A549 (cell line): ENCODE measurements around the gene TAF11L12. TPM values are rescaled to one million over a fixed set of nuclear protein-coding genes. Genes with fewer than 3 reads are reported as not detected.

Experiments
- ATAC-seq, 2 experiments: fragments of 200-7000 bp in 1 of 2; fragments of >200 bp in 1 of 2; cut with Nextera tagmentation in 1 of 2; cut with Tn5 transposase in 1 of 2; 3 replicates each; pipeline versions ENCODE4 v1.8.0 to v1.9.1; 2018 to 2020; ENCODE audit warnings: mild to moderate bottlenecking in 1 of 2, moderate library complexity in 1 of 2
- CTCF ChIA-PET: fragments of 300-600 bp; sonication (Branson Sonifier 250); formaldehyde crosslinking; extraction: SDS; loops from one replicate; lab custom pipeline; 2021; ENCODE audit warnings: antibody characterized with exemption, inconsistent platforms; lab: Yijun Ruan, JAX
- POLR2A ChIA-PET: fragments of 350-600 bp; formaldehyde crosslinking; extraction: SDS; loops from one replicate; lab custom pipeline; 2021; ENCODE audit warnings: antibody characterized with exemption, inconsistent platforms; lab: Yijun Ruan, JAX
- DNase-seq, 2 experiments: peaks; one replicate each; pipeline versions ENCODE4 v3.0.0 to v3.0.0-alpha.2; 2011 to 2016; ENCODE audit warnings: low read depth in 1 of 2, low spot score in 1 of 2
- FAIRE-seq: peaks from 2 replicates; lab custom pipeline; 2011; peaks lifted over from hg19 to GRCh38; lab: Jason Lieb, UNC
- H3K27ac ChIP-seq, 2 experiments: fragments of >200 bp; sonication (Bioruptor Twin); formaldehyde crosslinking; 3 replicates each; pipeline ENCODE4 v1.5.1; 2016 to 2017
- H3K4me1 ChIP-seq: fragments of >200 bp; sonication (Bioruptor Twin); formaldehyde crosslinking; 3 replicates; pipeline ENCODE4 v1.6.1; 2016
- H3K4me2 ChIP-seq: fragments of >200 bp; sonication (Bioruptor Twin); formaldehyde crosslinking; 3 replicates; pipeline ENCODE4 v1.6.1; 2016
- H3K4me3 ChIP-seq: fragments of >200 bp; sonication (Bioruptor Twin); formaldehyde crosslinking; 3 replicates; pipeline ENCODE4 v1.5.1; 2016
- H3K9me3 ChIP-seq: fragments of >200 bp; sonication (Bioruptor Twin); formaldehyde crosslinking; 3 replicates; pipeline ENCODE4 v1.6.1; 2016
- BCL3 ChIP-seq: fragments of >200 bp; sonication (Bioruptor Twin); formaldehyde crosslinking; IDR thresholded peaks from 3 replicates; pipeline ENCODE4 v1.6.1; 2016
- HMGXB4 ChIP-seq: fragments of 250-450 bp; sonication (Bioruptor Pico); IDR thresholded peaks from 2 replicates; pipeline ENCODE4 v1.5.0; 2021; ENCODE audit warnings: mild to moderate bottlenecking, moderate library complexity, borderline replicate concordance
- NR3C1 ChIP-seq: fragments of >200 bp; sonication (Bioruptor Twin); formaldehyde crosslinking; IDR thresholded peaks from 3 replicates; pipeline ENCODE4 v1.6.1; 2017
- RAD21 ChIP-seq, 2 experiments: fragments of >200 bp in 1 of 2; sonication (Bioruptor Twin) in 1 of 2; formaldehyde crosslinking in 1 of 2; IDR thresholded peaks in 1 of 2; conservative IDR thresholded peaks in 1 of 2; 2 replicates in 1 of 2; 3 replicates in 1 of 2; pipeline ENCODE4 v1.6.1; 2012 to 2018; ENCODE audit warnings: inconsistent platforms in 1 of 2
- ZSCAN20 ChIP-seq: fragments of 250-450 bp; sonication (Bioruptor Pico); IDR thresholded peaks from 2 replicates; pipeline ENCODE4 v1.8.0; 2022; ENCODE audit warnings: mild to moderate bottlenecking, moderate library complexity
- WGBS: methylation state at CpG from one replicate; pipeline ENCODE4 v1.1.6; 2017; ENCODE audit errors: missing lambda C conversion rate; 5-methylcytosine and 5-hydroxymethylcytosine counted together
- polyA plus RNA-seq, 4 experiments: library from polyadenylated mRNA; depleted of rRNA in 3 of 4; stranded (reverse); fragments of >200 nt; fragmentation: RNase III in 1 of 4; extraction: RNeasy Plus Mini Kit Qiagen cat#74134 plus additional on column Dnase treatment in 1 of 4; gene quantifications; 2 replicates in 3 of 4; 3 replicates in 1 of 4; pipeline ENCODE4 v1.2.3, GENCODE V29; 2011 to 2017
- small RNA-seq, 6 experiments: library from RNA; depleted of rRNA; stranded (forward); fragments of <200 nt; gene quantifications; one replicate each; pipeline ENCODE3, GENCODE V24; 2012

TAF11L12 gene
- polyA plus RNA-seq, 2 of the 4 experiments (the other 2 are of a cell fraction) = 0.15 to 0.37 TPM

- no peak for FAIRE-seq
- no peak for ATAC-seq
- ChIA-PET CTCF (no interaction called here), POLR2A (no interaction called here)
- Histone ChIP-seq H3K9me3 (peaks cover under 1% of the 10 kb centered on the region; the same call in 1 of the 3 replicates), H3K4me1 (no peaks in the 10 kb centered on the region)
- no peak for DNase-seq
- TF ChIP-seq BCL3 (no peak), ZSCAN20 (CRISPR knock-in tag) (no peak), RAD21 (conservative IDR thresholded peaks at IDR 0.05 in 1 of 2, IDR thresholded peaks at IDR 0.05 in 1 of 2) (no peak), NR3C1 (no peak), HMGXB4 (CRISPR knock-in tag) (no peak)
- TF ChIP-seq, all 56 proteins: peak for 0
- no peak overlapping the region for H3K4me3 ChIP-seq
- 73% methylated on average over 5 of the region's 6 CpGs for WGBS
- no peak overlapping the region for H3K4me2 ChIP-seq
- H3K27ac ChIP-seq = no peak overlapping the region
Observed at GRCh38 chr5:17655921-17656320, 45.7 kb downstream of the TAF11L12 start.

Small RNAs within 50 kb of the gene (small RNA-seq; reads per million reads assigned to genes)
- 0 reads per million in 6 experiments for gene AC233724.1
- 0 reads per million in 6 experiments for gene AC233724.2
- 0 reads per million in 6 experiments for gene AC233724.3
- 0 reads per million in 6 experiments for gene AC233724.4
- 0 reads per million in 6 experiments for gene AC233724.6
- gene AC233724.7 = 0 reads per million in 6 experiments

Other genes starting within 250 kb of the TAF11L12 start
- not detected in 2 replicates for gene TAF11L2, start 112.2 kb upstream of the TAF11L12 start, polyA plus RNA-seq (2011; rRNA removed)
- gene TAF11L2, start 112.2 kb upstream of the TAF11L12 start, polyA plus RNA-seq (2017; fragmentation: RNase III; extraction: RNeasy Plus Mini Kit Qiagen cat#74134 plus additional on column Dnase treatment) = not detected in 3 replicates
- gene TAF11L3, start 92.0 kb upstream of the TAF11L12 start, polyA plus RNA-seq (2011; rRNA removed) = not detected in 2 replicates
- gene TAF11L3, start 92.0 kb upstream of the TAF11L12 start, polyA plus RNA-seq (2017; fragmentation: RNase III; extraction: RNeasy Plus Mini Kit Qiagen cat#74134 plus additional on column Dnase treatment) = not detected in 3 replicates
- not detected in 2 replicates for gene TAF11L4, start 88.6 kb upstream of the TAF11L12 start, polyA plus RNA-seq (2011; rRNA removed)
- not detected in 3 replicates for gene TAF11L4, start 88.6 kb upstream of the TAF11L12 start, polyA plus RNA-seq (2017; fragmentation: RNase III; extraction: RNeasy Plus Mini Kit Qiagen cat#74134 plus additional on column Dnase treatment)
- not detected in 2 replicates for gene TAF11L5, start 85.2 kb upstream of the TAF11L12 start, polyA plus RNA-seq (2011; rRNA removed)
- gene TAF11L5, start 85.2 kb upstream of the TAF11L12 start, polyA plus RNA-seq (2017; fragmentation: RNase III; extraction: RNeasy Plus Mini Kit Qiagen cat#74134 plus additional on column Dnase treatment) = not detected in 3 replicates
- gene TAF11L6, start 81.7 kb upstream of the TAF11L12 start, polyA plus RNA-seq (2011; rRNA removed) = not detected in 2 replicates
- gene TAF11L6, start 81.7 kb upstream of the TAF11L12 start, polyA plus RNA-seq (2017; fragmentation: RNase III; extraction: RNeasy Plus Mini Kit Qiagen cat#74134 plus additional on column Dnase treatment) = not detected in 3 replicates
- not detected in 2 replicates for gene TAF11L7, start 24.6 kb upstream of the TAF11L12 start, polyA plus RNA-seq (2011; rRNA removed)
- gene TAF11L7, start 24.6 kb upstream of the TAF11L12 start, polyA plus RNA-seq (2017; fragmentation: RNase III; extraction: RNeasy Plus Mini Kit Qiagen cat#74134 plus additional on column Dnase treatment) = not detected in 3 replicates
- gene TAF11L8, start 19.4 kb upstream of the TAF11L12 start, polyA plus RNA-seq (2011; rRNA removed) = not detected in 2 replicates
- not detected in 3 replicates for gene TAF11L8, start 19.4 kb upstream of the TAF11L12 start, polyA plus RNA-seq (2017; fragmentation: RNase III; extraction: RNeasy Plus Mini Kit Qiagen cat#74134 plus additional on column Dnase treatment)
- not detected in 2 replicates for gene TAF11L9, start 16.0 kb upstream of the TAF11L12 start, polyA plus RNA-seq (2011; rRNA removed)
- not detected in 3 replicates for gene TAF11L9, start 16.0 kb upstream of the TAF11L12 start, polyA plus RNA-seq (2017; fragmentation: RNase III; extraction: RNeasy Plus Mini Kit Qiagen cat#74134 plus additional on column Dnase treatment)
- gene TAF11L10, start 12.6 kb upstream of the TAF11L12 start, polyA plus RNA-seq (2011; rRNA removed) = not detected in 2 replicates
- gene TAF11L10, start 12.6 kb upstream of the TAF11L12 start, polyA plus RNA-seq (2017; fragmentation: RNase III; extraction: RNeasy Plus Mini Kit Qiagen cat#74134 plus additional on column Dnase treatment) = not detected in 3 replicates
- 2.2 and 2.8 TPM in 2 replicates for gene TAF11L11, start 6.2 kb upstream of the TAF11L12 start, polyA plus RNA-seq (2011; rRNA removed)
- gene TAF11L11, start 6.2 kb upstream of the TAF11L12 start, polyA plus RNA-seq (2017; fragmentation: RNase III; extraction: RNeasy Plus Mini Kit Qiagen cat#74134 plus additional on column Dnase treatment) = 0.18 to 0.79 TPM (median 0.39 TPM) in 3 replicates
- gene TAF11L13, start 21.7 kb downstream of the TAF11L12 start, polyA plus RNA-seq (2011; rRNA removed) = not detected in 2 replicates
- not detected in 3 replicates for gene TAF11L13, start 21.7 kb downstream of the TAF11L12 start, polyA plus RNA-seq (2017; fragmentation: RNase III; extraction: RNeasy Plus Mini Kit Qiagen cat#74134 plus additional on column Dnase treatment)
- 0.14 TPM in 1 of 2 replicates, not detected in the other for gene TAF11L14, start 24.1 kb downstream of the TAF11L12 start, polyA plus RNA-seq (2011; rRNA removed)
- gene TAF11L14, start 24.1 kb downstream of the TAF11L12 start, polyA plus RNA-seq (2017; fragmentation: RNase III; extraction: RNeasy Plus Mini Kit Qiagen cat#74134 plus additional on column Dnase treatment) = not detected in 3 replicates